ENCODE data around the gene GALNT17. TPM values are rescaled to one million over a fixed set of nuclear protein-coding genes. Genes with fewer than 3 reads are reported as not detected.

Gene GALNT17
- total and polyA plus RNA-seq, 2 experiments from 2014 or later = 11.1 to 65.6 TPM

GRCh38 chr7:71566991-71567390 is 435.0 kb downstream of the GALNT17 start:
- peaks cover 7% of the 10 kb centered on the region; the same call in 1 of the 3 replicates for H3K9me3 Mint-ChIP-seq
- Histone ChIP-seq H3K79me2 (replicated peaks; ENCODE audit: insufficient read depth) (no peaks in the 10 kb centered on the region), H4K20me1 (replicated peaks; ENCODE audit: insufficient read depth) (no peaks in the 10 kb centered on the region; the same call in 1 of the 2 replicates), H3K4me3 (no peak overlapping the region), H3F3A (replicated peaks; ENCODE audit: low read depth) (no peaks in the 10 kb centered on the region), H3K9me2 (ENCODE audit: insufficient read depth) (no peaks in the 10 kb centered on the region), H2AFZ (no peak overlapping the region), H3K36me3 (ENCODE audit: insufficient read depth) (no peaks in the 10 kb centered on the region), H3K4me2 (no peak overlapping the region), H3K27me3 (ENCODE audit: insufficient read depth) (no peaks in the 10 kb centered on the region), H3K27ac (ENCODE audit: low read depth) (no peak overlapping the region), H3K4me1 (ENCODE audit: insufficient read depth) (no peaks in the 10 kb centered on the region)
- H3K4me1 Mint-ChIP-seq = no peaks in the 10 kb centered on the region
- no peak for ATAC-seq
- no peak for TF ChIP-seq ZNF462 (CRISPR knock-in tag; IDR thresholded peaks at IDR 0.05)
- TF ChIP-seq POLR2AphosphoS5 (IDR thresholded peaks at IDR 0.05; ENCODE audit: low read depth) = no peak
- TF ChIP-seq EZH2phosphoT487 (IDR thresholded peaks at IDR 0.05; ENCODE audit: unreplicated experiment) = no peak
- no peak for TF ChIP-seq STAT1 (IDR thresholded peaks at IDR 0.05; ENCODE audit: unreplicated experiment)
- no peak for TF ChIP-seq EZH2 (IDR thresholded peaks at IDR 0.05; ENCODE audit: low read depth, unreplicated experiment)
- no peak for TF ChIP-seq JUNB (IDR thresholded peaks at IDR 0.05; ENCODE audit: unreplicated experiment)
- no peak for TF ChIP-seq ZNF114 (CRISPR knock-in tag; IDR thresholded peaks at IDR 0.05)
- TF ChIP-seq REST (IDR thresholded peaks at IDR 0.05; ENCODE audit: unreplicated experiment) = no peak
- no peak for TF ChIP-seq CTCF (conservative IDR thresholded peaks at IDR 0.05; ENCODE audit: low read depth in 2 of 2)
- no peak for TF ChIP-seq NANOG (IDR thresholded peaks at IDR 0.05; ENCODE audit: borderline replicate concordance)
- no peak for TF ChIP-seq CREB1 (CRISPR knock-in tag; IDR thresholded peaks at IDR 0.05; ENCODE audit: low read depth)
- TF ChIP-seq ZNF331 (CRISPR knock-in tag; IDR thresholded peaks at IDR 0.05; ENCODE audit: low read depth) = no peak
- TF ChIP-seq ETS1 (IDR thresholded peaks at IDR 0.05) = no peak
- no peak for DNase-seq (ENCODE audit: low spot score)
- H3K27ac Mint-ChIP-seq = no peak overlapping the region
- H3K36me3 Mint-ChIP-seq (ENCODE audit: low read depth) = peaks cover 9% of the 10 kb centered on the region; the same call in 2 of the 3 replicates
- H3K27me3 Mint-ChIP-seq (ENCODE audit: insufficient read depth, low read depth, poor library complexity) = peaks cover 5% of the 10 kb centered on the region
- H3K4me3 Mint-ChIP-seq = no peak overlapping the region

All from GM23338 (cell line).